SK-N-MC (cell line): ENCODE measurements around the gene ENKUR.
"Not testable (repeated sequence)": the region's sequence is repeated elsewhere in the genome, so short reads cannot be mapped to it uniquely, and the experiment has no call there.

ENCODE experiments used
- DNase-seq: peaks from one replicate; pipeline ENCODE4 v3.0.0-alpha.2; 2011; ENCODE audit warnings: low read depth, low spot score
- H3K27ac ChIP-seq: fragments of 200-600 bp; sonication (generic); 2 replicates; pipeline ENCODE4 v1.5.1; 2016; ENCODE audit warnings: mixed run types
- H3K36me3 ChIP-seq: fragments of 200-600 bp; sonication (generic); 2 replicates; pipeline ENCODE4 v1.6.1; 2017; ENCODE audit warnings: antibody characterized with exemption, low read length, mixed read lengths; ENCODE audit not compliant: insufficient read depth
- H3K4me3 ChIP-seq: fragments of 200-600 bp; sonication (generic); 2 replicates; pipeline ENCODE4 v1.5.1; 2016
- H3K9ac ChIP-seq: fragments of 200-600 bp; sonication (generic); 2 replicates; pipeline ENCODE4 v1.8.0; 2017; ENCODE audit warnings: mixed run types, mixed read lengths; ENCODE audit not compliant: insufficient read length
- H3K9me3 ChIP-seq: fragments of 200-600 bp; sonication (generic); 2 replicates; pipeline ENCODE4 v1.6.1; 2017; ENCODE audit warnings: low read depth, mild to moderate bottlenecking, antibody characterized with exemption, low read length, moderate library complexity, mixed read lengths
- EZH2 ChIP-seq: fragments of 200-600 bp; sonication (generic); IDR thresholded peaks from one replicate; pipeline ENCODE4 v1.6.1; 2017; ENCODE audit warnings: antibody characterized with exemption
- FOXP2 ChIP-seq: optimal IDR thresholded peaks from 2 replicates; pipeline ENCODE3; 2011; ENCODE audit warnings: mild to moderate bottlenecking, moderate library complexity; ENCODE audit not compliant: insufficient read depth; ENCODE audit errors: extremely low read length, control extremely low read depth
- POLR2AphosphoS5 ChIP-seq: IDR thresholded peaks from 2 replicates; pipeline ENCODE4 v1.6.1; 2012; ENCODE audit warnings: mild to moderate bottlenecking, low read depth, low read length, borderline replicate concordance

Gene ENKUR

DNA sequence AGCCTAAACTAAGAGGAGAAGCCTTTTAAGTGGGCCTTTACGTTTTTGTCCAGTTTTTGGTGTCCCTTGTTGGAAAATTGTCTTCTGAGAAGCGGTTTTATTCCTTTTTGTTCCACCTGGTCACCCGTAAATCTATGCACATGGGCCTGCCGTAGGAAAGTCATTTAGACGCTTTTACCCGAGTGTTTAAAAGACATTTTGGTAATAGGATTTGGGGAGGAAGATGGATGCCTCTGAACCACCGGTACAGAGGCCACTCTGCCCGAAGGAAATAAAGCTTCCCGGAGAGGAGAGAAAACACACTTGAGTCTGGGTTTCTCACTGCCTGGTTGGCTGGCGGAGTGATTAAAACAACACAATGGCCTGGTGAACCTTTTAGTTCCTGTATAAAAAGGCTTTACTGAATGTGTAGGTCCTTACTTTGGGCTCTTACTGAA, 1.2 kb upstream of the ENKUR start:
- Histone ChIP-seq H3K27ac (peak overlapping the region; percentile 71), H3K9me3 (no peaks in the 10 kb centered on the region), H3K9ac (peak overlapping the region; percentile 77), H3K36me3 (no peaks in the 10 kb centered on the region), H3K4me3 (peak overlapping the region; percentile 82)
- peak; percentile 20 for DNase-seq
- TF ChIP-seq FOXP2 (no peak), POLR2AphosphoS5 (no peak), EZH2 (no peak)

DNA sequence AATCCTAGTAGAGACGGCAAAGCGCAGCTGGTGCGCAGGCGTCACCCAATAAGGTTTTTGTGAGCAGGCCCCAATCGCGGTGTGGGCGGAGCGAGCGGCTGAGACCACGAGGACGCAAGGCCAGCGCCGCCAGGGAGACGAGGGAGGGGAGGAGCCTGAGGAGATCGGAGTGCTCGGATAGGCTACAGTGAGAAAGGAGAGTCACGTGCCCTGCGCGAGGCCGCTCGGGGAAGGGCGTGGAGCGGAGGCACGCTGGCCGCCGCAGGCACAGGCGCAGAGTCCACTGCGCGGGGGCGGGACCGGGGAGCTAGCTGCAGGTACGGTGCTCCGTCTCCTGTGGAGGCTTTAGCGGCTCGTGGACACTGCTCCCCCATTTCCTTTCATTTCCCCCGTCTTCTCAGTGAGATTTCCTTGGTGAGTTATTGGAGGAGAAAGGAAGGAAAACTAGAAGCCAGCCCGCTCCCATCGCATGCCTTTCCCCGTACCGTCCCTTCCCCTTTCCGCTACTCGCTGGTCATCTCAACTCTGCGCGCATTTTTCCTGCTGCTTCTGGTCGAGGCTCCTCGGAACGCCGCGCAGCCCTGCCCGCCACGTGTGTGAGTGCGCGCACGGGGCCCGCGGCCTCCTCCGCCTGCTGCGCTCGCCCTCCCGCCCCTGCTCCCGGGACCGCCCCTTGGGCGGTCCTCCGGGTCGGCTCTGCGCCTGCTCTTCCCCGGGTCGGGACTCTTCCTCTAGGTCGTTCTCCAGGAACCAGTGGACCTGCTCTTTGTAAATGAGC, 607 bp upstream of the ENKUR start, which contains the start of gene THNSL1:
THNSL1 (plus strand) TSS at position 237 of the 778 bp plus-strand sequence. CDS start 6,612 bp downstream, outside the sequence.
- Histone ChIP-seq H3K9me3 (no peaks in the 10 kb centered on the region), H3K36me3 (no peaks in the 10 kb centered on the region), H3K9ac (peak within 1 kb of the TSS; percentile 77), H3K4me3 (peak within 1 kb of the TSS; percentile 82), H3K27ac (peak within 1 kb of the TSS; percentile 89)
- peak; percentile 80 for DNase-seq
- no peak for TF ChIP-seq EZH2
- TF ChIP-seq FOXP2 = peak; percentile 8
- TF ChIP-seq POLR2AphosphoS5 = peak; percentile 84

DNA sequence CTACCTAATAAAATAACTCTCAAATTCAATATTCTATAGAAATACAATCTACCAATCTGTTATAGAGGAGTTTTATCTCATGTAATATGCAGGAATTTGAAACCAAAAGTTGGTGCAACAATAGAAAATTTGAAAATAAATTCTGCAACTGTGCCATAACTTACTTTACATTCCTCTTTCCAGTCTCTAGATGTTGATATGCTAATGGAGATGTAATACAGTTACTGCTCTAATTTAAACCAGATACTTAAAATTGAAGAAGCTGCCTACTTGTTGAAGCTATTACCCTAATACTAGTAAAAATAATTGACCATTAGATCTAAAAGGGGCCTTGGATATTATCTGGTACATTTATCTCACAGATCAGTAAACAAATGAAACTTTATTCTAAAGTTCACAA, 1.4 kb downstream of the ENKUR start:
- H3K9ac ChIP-seq = no peak overlapping the region
- H3K36me3 ChIP-seq = no peaks in the 10 kb centered on the region
- DNase-seq = no peak
- no peaks in the 10 kb centered on the region for H3K9me3 ChIP-seq
- peak overlapping the region; percentile 84 for H3K27ac ChIP-seq
- no peak for TF ChIP-seq POLR2AphosphoS5
- no peak for TF ChIP-seq FOXP2
- TF ChIP-seq EZH2 = no peak
- H3K4me3 ChIP-seq = peak overlapping the region; percentile 82

DNA sequence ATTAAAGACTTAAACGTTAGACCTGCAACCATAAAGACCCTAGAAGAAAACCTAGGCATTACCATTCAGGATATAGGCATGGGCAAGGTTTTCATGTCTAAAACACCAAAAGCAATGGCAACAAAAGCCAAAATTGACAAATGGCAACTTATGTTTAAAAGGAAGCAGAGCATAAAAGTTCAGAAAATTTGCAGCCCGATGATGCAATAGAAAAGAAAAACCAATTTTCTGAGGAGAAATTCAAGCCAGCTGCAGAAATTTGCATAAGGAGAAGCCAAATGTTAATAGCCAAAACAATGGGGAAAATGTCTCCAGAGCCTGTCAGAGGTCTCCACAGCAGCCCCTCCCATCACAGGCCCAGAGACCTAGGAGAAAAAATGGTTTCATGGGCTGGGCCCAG, 4.4 kb downstream of the ENKUR start:
- not testable (repeated sequence) for H3K27ac ChIP-seq, H3K4me3 ChIP-seq, H3K36me3 ChIP-seq, H3K9ac ChIP-seq, H3K9me3 ChIP-seq, DNase-seq

DNA sequence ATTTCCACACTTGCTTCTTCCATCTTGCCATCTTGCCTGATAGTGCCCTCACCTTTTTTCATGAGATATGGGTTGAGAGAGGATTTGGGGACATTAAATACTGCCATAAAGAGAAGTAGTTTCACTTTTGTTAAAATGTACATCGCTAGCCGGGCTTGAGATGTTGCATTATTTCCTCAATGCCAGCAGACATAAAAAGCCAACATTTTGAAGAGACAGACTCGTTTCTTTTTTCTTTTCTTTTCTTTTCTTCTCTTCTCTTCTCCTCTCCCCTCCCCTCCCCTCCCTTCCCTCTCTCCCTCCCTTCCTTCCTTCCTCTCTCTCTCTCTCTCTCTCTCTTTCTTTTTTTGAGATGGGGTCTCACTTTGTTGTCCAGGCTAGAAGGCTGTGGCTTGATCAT, 17.9 kb downstream of the ENKUR start:
- H3K36me3 ChIP-seq = no peaks in the 10 kb centered on the region
- no peak overlapping the region for H3K27ac ChIP-seq
- H3K9me3 ChIP-seq = no peaks in the 10 kb centered on the region
- no peak for TF ChIP-seq EZH2
- TF ChIP-seq FOXP2 = no peak
- no peak for TF ChIP-seq POLR2AphosphoS5
- DNase-seq = no peak
- H3K4me3 ChIP-seq = no peak overlapping the region
- no peak overlapping the region for H3K9ac ChIP-seq

DNA sequence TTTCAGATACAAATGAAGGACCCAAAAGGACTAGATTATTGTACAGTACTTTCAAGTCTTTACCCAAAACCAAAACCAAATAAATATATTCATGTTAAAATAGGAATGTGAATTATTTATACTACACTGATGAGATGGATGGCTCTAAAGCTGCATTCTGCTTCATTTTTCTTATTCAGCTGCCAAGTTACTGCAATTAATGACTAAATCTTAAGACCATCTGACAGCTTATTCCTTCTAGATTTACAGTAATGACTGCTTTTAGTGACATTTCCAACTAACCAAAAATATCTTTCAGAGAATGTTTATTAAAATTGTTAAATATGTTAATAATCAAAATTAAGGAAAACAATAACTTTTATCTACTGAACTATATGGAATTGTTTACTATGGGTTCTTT, 20.9 kb downstream of the ENKUR start:
- H3K4me3 ChIP-seq = no peak overlapping the region
- H3K27ac ChIP-seq = no peak overlapping the region
- no peaks in the 10 kb centered on the region for H3K9me3 ChIP-seq
- H3K36me3 ChIP-seq = no peaks in the 10 kb centered on the region
- no peak overlapping the region for H3K9ac ChIP-seq
- DNase-seq = no peak
- TF ChIP-seq EZH2 (no peak), POLR2AphosphoS5 (no peak), FOXP2 (no peak)

DNA sequence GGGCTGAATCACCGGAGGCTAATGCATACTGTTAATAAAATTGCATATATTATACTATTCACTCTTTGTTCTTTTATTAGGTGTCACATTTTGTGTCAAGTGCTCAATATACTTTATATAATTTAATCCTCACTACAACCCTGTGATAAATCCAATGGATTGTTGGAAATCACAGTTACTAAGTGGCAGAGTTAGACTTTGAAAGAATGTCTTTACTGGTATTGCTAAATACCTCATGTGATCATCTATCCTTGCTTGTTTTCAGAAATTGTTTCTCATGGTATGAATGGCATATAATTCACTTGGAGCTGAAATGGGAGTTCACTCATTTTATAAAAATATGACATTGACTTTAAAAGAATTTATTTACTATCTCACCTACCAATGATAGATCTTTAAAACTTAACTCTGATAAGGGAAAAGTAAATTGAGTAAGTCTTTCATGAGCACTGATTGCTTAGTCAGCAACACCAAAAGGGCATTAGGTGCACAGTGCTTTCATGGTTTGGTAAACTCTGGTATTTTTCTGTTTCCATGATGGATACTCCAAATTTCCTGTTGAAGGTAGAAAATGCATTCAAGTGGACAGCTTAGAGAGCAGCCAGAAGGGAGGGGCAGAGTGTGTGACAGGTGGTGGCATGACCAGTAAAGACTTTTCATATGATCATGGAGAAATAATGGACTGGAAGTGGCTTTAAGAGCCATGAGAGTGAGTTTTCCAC, 22.6 kb downstream of the ENKUR start:
- H3K9me3 ChIP-seq = no peaks in the 10 kb centered on the region
- no peak overlapping the region for H3K9ac ChIP-seq
- no peak overlapping the region for H3K27ac ChIP-seq
- no peak for DNase-seq
- no peaks in the 10 kb centered on the region for H3K36me3 ChIP-seq
- no peak overlapping the region for H3K4me3 ChIP-seq
- TF ChIP-seq POLR2AphosphoS5 (no peak), EZH2 (no peak), FOXP2 (no peak)

DNA sequence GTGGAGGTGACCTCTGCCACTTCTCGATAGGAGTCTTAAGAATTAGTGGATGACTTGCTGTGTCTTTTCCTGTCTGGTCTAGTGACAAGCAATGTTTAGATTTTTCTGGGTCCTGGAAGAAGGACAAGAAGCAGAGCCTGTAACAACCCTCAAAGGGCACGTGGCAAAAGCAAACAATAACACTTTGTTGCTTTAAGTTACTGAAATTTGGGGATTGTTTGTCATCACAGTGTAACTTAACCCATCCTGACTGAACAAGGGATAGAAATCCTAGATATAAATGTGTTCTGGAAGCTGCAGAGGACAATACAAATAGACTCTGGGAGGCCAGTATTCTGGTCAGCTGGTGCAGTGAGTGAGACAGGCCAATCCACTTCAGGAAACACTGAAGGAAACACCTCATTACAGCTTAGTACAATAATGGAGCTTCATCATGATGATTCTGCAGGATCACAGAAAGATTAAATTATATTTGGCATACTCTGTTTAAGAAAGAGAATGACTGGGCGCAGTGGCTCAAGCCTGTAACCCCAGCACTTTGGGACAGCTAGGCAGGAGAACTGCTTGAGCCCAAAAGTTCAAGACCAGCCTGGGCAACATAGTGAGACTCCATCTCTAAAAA, 23.3 kb downstream of the ENKUR start:
- no peak overlapping the region for H3K9ac ChIP-seq
- no peak for DNase-seq
- no peak overlapping the region for H3K4me3 ChIP-seq
- H3K27ac ChIP-seq = no peak overlapping the region
- no peaks in the 10 kb centered on the region for H3K36me3 ChIP-seq
- no peaks in the 10 kb centered on the region for H3K9me3 ChIP-seq
- TF ChIP-seq POLR2AphosphoS5 (no peak), EZH2 (no peak), FOXP2 (no peak)

DNA sequence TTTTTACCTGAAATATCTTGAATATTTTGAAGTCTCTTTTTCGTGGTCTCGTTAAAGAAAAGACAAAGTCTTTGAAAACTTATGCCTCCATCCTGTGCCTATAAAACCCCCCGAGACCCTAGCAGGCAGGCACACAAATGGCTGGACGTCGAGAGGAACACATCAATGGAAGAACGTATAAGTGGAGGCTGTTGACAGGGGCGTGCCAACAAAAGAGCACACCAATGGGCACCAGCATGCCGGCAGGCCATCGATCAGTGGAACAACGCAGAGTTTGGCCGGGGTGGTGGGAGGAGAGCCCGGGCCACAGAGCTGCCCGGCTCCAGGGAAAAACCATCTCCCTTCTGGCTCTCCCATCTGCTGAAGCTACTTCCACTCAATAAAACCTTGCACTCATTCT, 24.7 kb downstream of the ENKUR start:
- Histone ChIP-seq H3K9me3 (no peaks in the 10 kb centered on the region), H3K27ac (no peak overlapping the region), H3K9ac (no peak overlapping the region), H3K4me3 (no peak overlapping the region), H3K36me3 (no peaks in the 10 kb centered on the region)
- TF ChIP-seq POLR2AphosphoS5 = no peak
- DNase-seq = no peak
